Esophagus squamous epithelium (tissue), 4 donors: ENCODE data around the gene PPARG.

ENCODE experiments used
- POLR2A ChIP-seq, 4 donors: fragments of 450-650 bp; IDR thresholded peaks; one replicate each; pipeline ENCODE4 v1.6.1; 2017; ENCODE audit warnings: antibody characterized with exemption in 4 of 4, mild to moderate bottlenecking in 4 of 4, moderate library complexity in 3 of 4
- TF ChIP-seq, protein P1 (sequence below), 6 experiments: fragments of 450-650 bp in 4 of 6; fragments of 200-600 bp in 2 of 6; sonication (generic) in 2 of 6; IDR thresholded peaks; one replicate each; pipeline ENCODE4 v1.5.1; 2016 to 2019; ENCODE audit warnings: antibody characterized with exemption in 6 of 6, mild to moderate bottlenecking in 4 of 6, moderate library complexity in 4 of 6

DNA sequence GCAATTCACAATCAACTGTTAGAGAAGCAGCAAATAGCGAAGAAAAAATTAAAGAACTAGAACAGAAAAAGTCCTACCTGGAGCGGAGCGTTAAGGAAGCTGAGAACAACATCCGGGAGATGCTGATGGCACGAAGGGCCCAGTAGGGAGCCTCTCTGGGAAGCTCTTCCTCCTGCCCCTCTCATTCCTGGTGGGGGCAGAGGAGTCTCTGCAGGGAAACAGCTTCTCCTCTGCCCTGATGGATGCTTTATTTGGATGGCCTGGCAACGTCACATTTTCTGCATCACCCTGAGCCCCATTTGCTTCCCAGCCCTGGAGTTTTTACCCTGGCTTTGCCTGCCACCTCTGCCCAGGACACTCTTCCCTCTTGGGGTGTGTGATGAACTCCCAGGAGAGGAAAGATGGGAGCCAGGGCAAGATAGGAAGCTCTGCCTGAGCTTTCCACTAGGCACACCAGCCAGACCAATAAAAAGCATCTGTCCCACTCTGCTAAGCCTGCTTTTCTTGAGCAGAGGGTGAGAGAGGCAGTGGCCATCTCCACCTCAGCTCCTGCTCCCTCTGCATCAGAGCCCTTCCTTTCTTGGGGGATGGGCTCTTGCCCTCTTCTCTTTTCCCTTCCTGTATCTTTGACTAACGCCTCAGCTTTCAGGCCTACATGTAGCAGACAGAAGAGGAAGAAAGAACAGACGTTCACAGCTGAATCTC, 39.4 kb downstream of the PPARG start:
- TF ChIP-seq, protein P1, sequence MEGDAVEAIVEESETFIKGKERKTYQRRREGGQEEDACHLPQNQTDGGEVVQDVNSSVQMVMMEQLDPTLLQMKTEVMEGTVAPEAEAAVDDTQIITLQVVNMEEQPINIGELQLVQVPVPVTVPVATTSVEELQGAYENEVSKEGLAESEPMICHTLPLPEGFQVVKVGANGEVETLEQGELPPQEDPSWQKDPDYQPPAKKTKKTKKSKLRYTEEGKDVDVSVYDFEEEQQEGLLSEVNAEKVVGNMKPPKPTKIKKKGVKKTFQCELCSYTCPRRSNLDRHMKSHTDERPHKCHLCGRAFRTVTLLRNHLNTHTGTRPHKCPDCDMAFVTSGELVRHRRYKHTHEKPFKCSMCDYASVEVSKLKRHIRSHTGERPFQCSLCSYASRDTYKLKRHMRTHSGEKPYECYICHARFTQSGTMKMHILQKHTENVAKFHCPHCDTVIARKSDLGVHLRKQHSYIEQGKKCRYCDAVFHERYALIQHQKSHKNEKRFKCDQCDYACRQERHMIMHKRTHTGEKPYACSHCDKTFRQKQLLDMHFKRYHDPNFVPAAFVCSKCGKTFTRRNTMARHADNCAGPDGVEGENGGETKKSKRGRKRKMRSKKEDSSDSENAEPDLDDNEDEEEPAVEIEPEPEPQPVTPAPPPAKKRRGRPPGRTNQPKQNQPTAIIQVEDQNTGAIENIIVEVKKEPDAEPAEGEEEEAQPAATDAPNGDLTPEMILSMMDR (IDR thresholded peaks at IDR 0.05), result no peak
- TF ChIP-seq POLR2A (IDR thresholded peaks at IDR 0.05), result no peak
